K562 (cell line): ENCODE results near the gene ECSIT. TPM values are rescaled to one million over a fixed set of nuclear protein-coding genes. Genes with fewer than 3 reads are reported as not detected.
A peak's percentile ranks its signal among the peaks of the same experiment; 100 is the strongest.

Experiments used
- ADNP ChIP-seq: fragments of 200-800 bp; sonication (Bioruptor generic); IDR thresholded peaks from 2 replicates; pipeline ENCODE4 v1.6.1; 2016; ENCODE audit warnings: missing genetic modification characterization, missing compliant biosample characterization
- DNMT1 ChIP-seq: fragments of 450-650 bp; IDR thresholded peaks from 2 replicates; pipeline ENCODE4 v1.6.1; 2016; ENCODE audit warnings: antibody characterized with exemption, mild to moderate bottlenecking
- E2F1 ChIP-seq: sonication (generic); formaldehyde crosslinking; IDR thresholded peaks from 2 replicates; pipeline ENCODE4 v1.8.1; 2023; ENCODE audit warnings: mild to moderate bottlenecking, missing genetic modification reagents, moderate library complexity
- FOXO4 ChIP-seq: fragments of 450-650 bp; formaldehyde crosslinking; IDR thresholded peaks from 2 replicates; pipeline ENCODE4 v1.4.0; 2020; ENCODE audit warnings: mild to moderate bottlenecking, moderate library complexity
- GABPB1 ChIP-seq: sonication (generic); formaldehyde crosslinking; IDR thresholded peaks from 2 replicates; pipeline ENCODE4 v1.8.0; 2022; ENCODE audit warnings: mild to moderate bottlenecking, missing genetic modification reagents
- GTF2E2 ChIP-seq: fragments of 200-800 bp; sonication (Bioruptor generic); IDR thresholded peaks from 2 replicates; pipeline ENCODE4 v1.6.1; 2016; ENCODE audit warnings: missing genetic modification characterization, missing compliant biosample characterization
- HEY1 ChIP-seq: fragments of 250-450 bp; sonication (Bioruptor Pico); IDR thresholded peaks from 2 replicates; pipeline ENCODE4 v1.5.0; 2020; ENCODE audit warnings: mild to moderate bottlenecking, moderate library complexity, borderline replicate concordance
- HMBOX1 ChIP-seq: sonication (generic); IDR thresholded peaks from 2 replicates; pipeline ENCODE4 v1.6.1; 2016
- KLF1 ChIP-seq: fragments of 450-650 bp; IDR thresholded peaks from 2 replicates; pipeline ENCODE4 v1.6.1; 2016; ENCODE audit warnings: missing genetic modification characterization, missing compliant biosample characterization
- KLF13 ChIP-seq: fragments of 450-650 bp; IDR thresholded peaks from 2 replicates; pipeline ENCODE4 v1.6.1; 2016; ENCODE audit warnings: missing genetic modification characterization, low read depth, mild to moderate bottlenecking, missing compliant biosample characterization, moderate library complexity, borderline replicate concordance
- MXD1 ChIP-seq: fragments of 250-450 bp; sonication (Bioruptor Pico); IDR thresholded peaks from 2 replicates; pipeline ENCODE4 v1.8.0; 2021; ENCODE audit warnings: borderline replicate concordance, mild to moderate bottlenecking, moderate library complexity; ENCODE audit not compliant: poor library complexity, severe bottlenecking
- NFRKB ChIP-seq: fragments of 450-650 bp; IDR thresholded peaks from 2 replicates; pipeline ENCODE4 v1.6.1; 2016; ENCODE audit warnings: low read depth
- STAT5A ChIP-seq: IDR thresholded peaks from 2 replicates; pipeline ENCODE4 v1.6.1; 2012; ENCODE audit warnings: low read length, inconsistent platforms, borderline replicate concordance
- TEAD2 ChIP-seq: fragments of 450-650 bp; IDR thresholded peaks from 2 replicates; pipeline ENCODE4 v1.6.1; 2016; ENCODE audit warnings: missing genetic modification characterization, control low read depth, missing compliant biosample characterization
- THRAP3 ChIP-seq: fragments of 450-650 bp; IDR thresholded peaks from 2 replicates; pipeline ENCODE4 v1.6.1; 2016; ENCODE audit warnings: mild to moderate bottlenecking, inconsistent platforms, borderline replicate concordance
- XRCC5 ChIP-seq: fragments of 200-400 bp; formaldehyde crosslinking; IDR thresholded peaks from 2 replicates; pipeline ENCODE4 v1.6.1; 2017; ENCODE audit warnings: low read depth, mild to moderate bottlenecking, low read length
- ZBTB43 ChIP-seq: sonication (generic); formaldehyde crosslinking; IDR thresholded peaks from 2 replicates; pipeline ENCODE4 v1.8.0; 2023; ENCODE audit warnings: mild to moderate bottlenecking, missing genetic modification reagents
- ZBTB7A ChIP-seq: IDR thresholded peaks from 2 replicates; pipeline ENCODE4 v1.6.1; 2011; ENCODE audit warnings: low read depth, mild to moderate bottlenecking, low read length, moderate library complexity, borderline replicate concordance; ENCODE audit not compliant: control insufficient read depth
- ZNF398 ChIP-seq: fragments of 250-450 bp; sonication (Bioruptor Pico); IDR thresholded peaks from 2 replicates; pipeline ENCODE4 v1.8.0; 2021; ENCODE audit warnings: moderate library complexity, mild to moderate bottlenecking, inconsistent platforms
- ZNF764 ChIP-seq: fragments of 250-450 bp; sonication (Bioruptor Pico); IDR thresholded peaks from 2 replicates; pipeline ENCODE4 v1.4.0; 2020; ENCODE audit warnings: low read depth, mild to moderate bottlenecking, moderate library complexity
- ZNF778 ChIP-seq: fragments of 450-650 bp; formaldehyde crosslinking; IDR thresholded peaks from 2 replicates; pipeline ENCODE4 v1.4.0; 2020; ENCODE audit warnings: mild to moderate bottlenecking, moderate library complexity
- polyA plus RNA-seq, 8 experiments: library from polyadenylated mRNA; depleted of rRNA in 4 of 8; stranded (reverse) in 5 of 8; unstranded in 3 of 8; fragments of >200 nt; fragmentation: Nextera tagmentation in 2 of 8; fragmentation: Illumina TruSeq in 1 of 8; extraction: Ambion mirVana in 2 of 8; extraction: Trizol in 1 of 8; gene quantifications; 2 replicates each; pipeline versions ENCODE4 v1.2.1 to v1.2.3, GENCODE V29; 2011 to 2014; ENCODE audit warnings: inconsistent platforms in 1 of 8, missing spikeins in 1 of 8
- total RNA-seq, 7 experiments: library from RNA; depleted of rRNA in 6 of 7; stranded (reverse); fragments of >200 nt in 6 of 7; fragmentation: Illumina TruSeq in 2 of 7; extraction: Trizol in 2 of 7; gene quantifications; 2 replicates each; pipeline versions ENCODE4 v1.2.1 to v1.2.3, GENCODE V29; 2011 to 2021; ENCODE audit warnings: low replicate concordance in 1 of 7

Gene ECSIT
- total and polyA plus RNA-seq, 9 of the 15 experiments (the other 6 are each of a cell fraction or from before 2014, with no cell fraction given), result 1.1 to 82.5 (median 43.9) TPM

GRCh38 chr19:11505504-11506100 lies 23.3 kb downstream of the ECSIT start, which contains the start of gene ZNF653 (continued):
- TF ChIP-seq GABPB1 (CRISPR knock-in tag) (peak; percentile 98), MXD1 (no peak), ZNF778 (CRISPR knock-in tag) (no peak), GTF2E2 (tag) (no peak; the same call in 1 of the 2 replicates), STAT5A (no peak), ADNP (tag) (no peak), HMBOX1 (no peak), HEY1 (CRISPR knock-in tag) (no peak), ZNF764 (CRISPR knock-in tag) (no peak), KLF1 (tag) (no peak), ZBTB7A (no peak), ZBTB43 (CRISPR knock-in tag) (no peak), NFRKB (no peak), TEAD2 (tag) (no peak), FOXO4 (CRISPR knock-in tag) (no peak), THRAP3 (no peak), KLF13 (tag) (no peak), E2F1 (CRISPR knock-in tag) (no peak), ZNF398 (no peak), XRCC5 (no peak), DNMT1 (no peak)
